NCI-H82 (cell line): ENCODE data around the gene UVRAG.

Experiments
- DNase-seq: peaks from one replicate; lab custom pipeline; 2025; lab: John Stamatoyannopoulos, UW

Gene UVRAG

GRCh38 chr11:75814677-75815344 is at the start of gene UVRAG:
UVRAG (plus strand) TSS chr11:75815210; CDS start chr11:75815408, 198 bp downstream.
- peak; percentile 99 for DNase-seq

GRCh38 chr11:75766443-75767227 is 48.4 kb upstream of the UVRAG start:
- no peak for DNase-seq

GRCh38 chr11:75767228-75767572 is 47.8 kb upstream of the UVRAG start:
- DNase-seq, result no peak

- DNase-seq, result no peak
Measured at GRCh38 chr11:75767793-75768111, 47.3 kb upstream of the UVRAG start.

- DNase-seq, result peak; percentile 79
Measured at GRCh38 chr11:75768112-75768908, 46.7 kb upstream of the UVRAG start, which contains the start of gene DGAT2. DGAT2 (plus strand) TSS chr11:75768778; CDS start chr11:75768992, 214 bp downstream.

GRCh38 chr11:75768909-75769771 is 45.9 kb upstream of the UVRAG start:
- DNase-seq, result no peak

- DNase-seq, result no peak
Measured at GRCh38 chr11:75770102-75770501, 44.9 kb upstream of the UVRAG start.

GRCh38 chr11:75771646-75772410 is 43.2 kb upstream of the UVRAG start:
- no peak for DNase-seq

- no peak for DNase-seq
Measured at GRCh38 chr11:75773595-75774353, 41.2 kb upstream of the UVRAG start.

- DNase-seq, result no peak
Measured at GRCh38 chr11:75775056-75775455, 40.0 kb upstream of the UVRAG start.

- no peak for DNase-seq
Measured at GRCh38 chr11:75776546-75776945, 38.5 kb upstream of the UVRAG start.

GRCh38 chr11:75777461-75778110 is 37.4 kb upstream of the UVRAG start:
- no peak for DNase-seq

- DNase-seq, result no peak
Measured at GRCh38 chr11:75778962-75779361, 36.0 kb upstream of the UVRAG start.

GRCh38 chr11:75779960-75780359 is 35.0 kb upstream of the UVRAG start:
- DNase-seq, result no peak

- DNase-seq, result no peak
Measured at GRCh38 chr11:75780888-75781287, 34.1 kb upstream of the UVRAG start.

GRCh38 chr11:75781296-75781695 is 33.7 kb upstream of the UVRAG start:
- no peak for DNase-seq

- DNase-seq, result peak; percentile 3
Measured at GRCh38 chr11:75781831-75782230, 33.2 kb upstream of the UVRAG start.

- no peak for DNase-seq
Measured at GRCh38 chr11:75782540-75783263, 32.3 kb upstream of the UVRAG start.

- DNase-seq, result no peak
Measured at GRCh38 chr11:75783416-75784084, 31.5 kb upstream of the UVRAG start.
